Measurements from ENCODE around the gene DAZ4.
"Not testable (repeated sequence)": the region's sequence is repeated elsewhere in the genome, so short reads cannot be mapped to it uniquely, and the experiment has no call there.

Gene DAZ4, protein sequence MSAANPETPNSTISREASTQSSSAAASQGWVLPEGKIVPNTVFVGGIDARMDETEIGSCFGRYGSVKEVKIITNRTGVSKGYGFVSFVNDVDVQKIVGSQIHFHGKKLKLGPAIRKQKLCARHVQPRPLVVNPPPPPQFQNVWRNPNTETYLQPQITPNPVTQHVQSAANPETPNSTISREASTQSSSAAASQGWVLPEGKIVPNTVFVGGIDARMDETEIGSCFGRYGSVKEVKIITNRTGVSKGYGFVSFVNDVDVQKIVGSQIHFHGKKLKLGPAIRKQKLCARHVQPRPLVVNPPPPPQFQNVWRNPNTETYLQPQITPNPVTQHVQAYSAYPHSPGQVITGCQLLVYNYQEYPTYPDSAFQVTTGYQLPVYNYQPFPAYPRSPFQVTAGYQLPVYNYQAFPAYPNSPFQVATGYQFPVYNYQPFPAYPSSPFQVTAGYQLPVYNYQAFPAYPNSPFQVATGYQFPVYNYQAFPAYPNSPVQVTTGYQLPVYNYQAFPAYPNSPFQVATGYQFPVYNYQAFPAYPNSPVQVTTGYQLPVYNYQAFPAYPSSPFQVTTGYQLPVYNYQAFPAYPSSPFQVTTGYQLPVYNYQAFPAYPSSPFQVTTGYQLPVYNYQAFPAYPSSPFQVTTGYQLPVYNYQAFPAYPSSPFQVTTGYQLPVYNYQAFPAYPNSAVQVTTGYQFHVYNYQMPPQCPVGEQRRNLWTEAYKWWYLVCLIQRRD

GRCh38 chrY:24833619-24834018 lies at the start of gene DAZ4:
DAZ4 (plus strand) TSS chrY:24833919; CDS start chrY:24834127, 208 bp downstream.
- DNase-seq, result not testable (repeated sequence)

DNA sequence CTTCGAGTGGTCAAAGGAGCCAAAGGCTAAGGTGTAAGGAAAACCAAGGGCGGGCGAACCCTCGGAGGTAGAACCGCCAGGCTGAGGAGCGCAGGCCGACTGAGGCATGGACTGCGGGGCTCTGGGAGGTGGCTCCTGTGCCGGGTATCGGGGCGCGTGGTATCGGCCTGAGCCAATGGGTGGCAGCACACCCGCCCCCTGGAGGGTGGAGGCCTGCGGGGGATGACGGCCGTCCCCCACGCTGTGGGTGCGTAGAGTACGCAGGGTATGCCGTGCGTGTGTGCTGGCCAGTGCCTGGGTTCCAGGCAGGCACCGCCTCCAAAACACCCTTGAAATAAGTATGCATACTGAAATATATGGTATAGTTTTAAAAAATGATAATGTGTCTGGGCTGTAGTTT lies 20.4 kb upstream of the DAZ4 start, which contains the start of gene DAZ3:
TSS of gene DAZ3 (minus strand) at position 101 of the 400 bp plus-strand sequence. CDS start 208 bp downstream, outside the sequence.
- not testable (repeated sequence) for DNase-seq

DNA sequence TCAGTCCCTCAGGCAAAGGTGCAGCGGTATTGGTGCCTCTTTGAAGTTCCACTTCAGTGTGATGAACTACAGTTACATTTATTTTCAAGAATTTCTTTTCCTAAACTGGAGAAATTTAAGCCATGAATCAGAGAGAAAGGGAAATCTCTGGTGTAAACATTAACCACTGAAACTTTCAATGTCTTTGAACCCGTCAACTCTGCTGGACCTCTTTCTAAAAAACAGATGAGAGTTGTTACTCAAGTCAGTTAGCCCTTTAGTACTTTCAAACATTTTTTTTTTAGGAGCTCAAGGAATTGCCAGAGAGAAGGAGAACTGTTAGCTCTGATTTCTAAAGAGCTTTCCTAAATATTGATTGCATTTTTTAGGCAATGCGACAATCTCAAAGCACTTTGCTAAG lies 11.9 kb upstream of the DAZ4 start:
- DNase-seq, result not testable (repeated sequence)

DNA sequence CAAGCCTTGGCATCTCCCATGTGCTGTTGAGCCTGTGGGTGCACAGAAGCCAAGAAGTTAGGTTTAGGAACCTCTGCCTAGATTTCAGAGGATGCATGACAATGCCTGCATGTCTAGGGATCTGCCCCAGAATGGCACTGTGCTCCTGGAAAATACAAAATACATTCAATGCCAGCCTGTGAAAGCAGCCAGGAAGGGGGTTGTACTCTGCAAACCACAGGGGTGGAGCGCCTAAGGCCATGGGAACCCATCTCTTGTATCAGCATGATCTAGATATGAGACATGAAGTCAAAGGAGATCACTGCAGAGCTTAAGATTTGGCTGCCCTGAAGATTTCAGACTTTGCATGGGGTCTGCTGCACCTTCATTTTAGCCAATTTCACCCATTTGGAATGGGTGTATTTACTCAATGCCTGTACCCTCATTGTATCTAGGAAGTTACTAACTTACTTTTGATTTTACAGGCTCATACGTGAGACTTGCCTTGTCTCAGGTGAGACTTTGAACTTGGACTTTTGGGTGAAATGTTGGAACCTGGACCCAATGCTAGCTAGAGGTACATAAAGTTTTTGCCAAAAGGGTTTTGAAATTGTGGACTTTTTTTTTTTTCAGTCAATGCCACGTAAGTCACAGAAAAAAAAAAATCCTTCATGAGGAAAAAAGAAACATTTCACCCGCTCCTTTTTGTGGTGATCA lies 9.4 kb upstream of the DAZ4 start:
- DNase-seq, result not testable (repeated sequence)

- DNase-seq, result not testable (repeated sequence)
Observed at GRCh38 chrY:24825069-24825468, 8.7 kb upstream of the DAZ4 start.
